ENCODE results near the gene MAGEB6B. TPM values are rescaled to one million over a fixed set of nuclear protein-coding genes. Genes with fewer than 3 reads are reported as not detected.
"Not testable (repeated sequence)": the region's sequence is repeated elsewhere in the genome, so short reads cannot be mapped to it uniquely, and the experiment has no call there.

The MAGEB6B gene
- total RNA-seq = not detected
- polyA plus RNA-seq = not detected

GRCh38 chrX:26160301-26160700 is at the start of gene MAGEB6B:
MAGEB6B (plus strand) TSS chrX:26160601; CDS start chrX:26160601, 0 bp downstream.
- intact Hi-C loops (cut with DNase I) = no loop called here
- Histone ChIP-seq H3K9me3 (no peaks in the 10 kb centered on the region), H3K27me3 (no peaks in the 10 kb centered on the region), H3K36me3 (no peaks in the 10 kb centered on the region), H3K4me1 (no peaks in the 10 kb centered on the region), H3K4me3 (no peak within 1 kb of the TSS), H3K27ac (no peak within 1 kb of the TSS)
- 93 to 94% methylated on average over 10 of the region's 10 CpGs for WGBS, 2 donors
- no peak for TF ChIP-seq EP300 (IDR thresholded peaks at IDR 0.05)
- no peak for TF ChIP-seq CTCF (IDR thresholded peaks at IDR 0.05)
- no peak for TF ChIP-seq POLR2AphosphoS5 (IDR thresholded peaks at IDR 0.05)
- TF ChIP-seq POLR2A (IDR thresholded peaks at IDR 0.05) = no peak
- no peak for DNase-seq

GRCh38 chrX:26138274-26138673 is 22.1 kb upstream of the MAGEB6B start, which contains the start of gene MAGEB18:
MAGEB18 (plus strand) TSS chrX:26138343; CDS start chrX:26138986, 643 bp downstream.
- intact Hi-C loops (cut with DNase I) = no loop called here
- Histone ChIP-seq H3K9me3 (no peaks in the 10 kb centered on the region), H3K27ac (no peak within 1 kb of the TSS), H3K36me3 (no peaks in the 10 kb centered on the region), H3K4me1 (no peaks in the 10 kb centered on the region), H3K4me3 (no peak within 1 kb of the TSS), H3K27me3 (no peaks in the 10 kb centered on the region)
- WGBS, 2 donors = 81 to 87% methylated on average over 11 of the region's 11 CpGs
- no peak for TF ChIP-seq POLR2A (IDR thresholded peaks at IDR 0.05)
- TF ChIP-seq POLR2AphosphoS5 (IDR thresholded peaks at IDR 0.05) = no peak
- TF ChIP-seq CTCF (IDR thresholded peaks at IDR 0.05) = no peak
- TF ChIP-seq EP300 (IDR thresholded peaks at IDR 0.05) = no peak
- no peak for DNase-seq

GRCh38 chrX:26146024-26146423 is 14.4 kb upstream of the MAGEB6B start:
- Histone ChIP-seq H3K36me3 (no peaks in the 10 kb centered on the region), H3K4me1 (no peaks in the 10 kb centered on the region), H3K4me3 (no peak overlapping the region), H3K27me3 (no peaks in the 10 kb centered on the region), H3K9me3 (no peaks in the 10 kb centered on the region), H3K27ac (no peak overlapping the region)
- no peak for TF ChIP-seq POLR2A (IDR thresholded peaks at IDR 0.05)
- TF ChIP-seq EP300 (IDR thresholded peaks at IDR 0.05) = no peak
- no peak for TF ChIP-seq POLR2AphosphoS5 (IDR thresholded peaks at IDR 0.05)
- TF ChIP-seq CTCF (IDR thresholded peaks at IDR 0.05) = no peak
- 35 to 43% methylated on average over 2 of the region's 2 CpGs for WGBS, 2 donors
- DNase-seq = no peak
- intact Hi-C loops (cut with DNase I) = no loop called here

GRCh38 chrX:26192204-26192603 is 31.8 kb downstream of the MAGEB6B start, which contains the start of gene MAGEB6:
MAGEB6 (plus strand) TSS chrX:26192440; CDS start chrX:26193847, 1,407 bp downstream.
- intact Hi-C loops (cut with DNase I) = no loop called here
- WGBS, 2 donors = 85 to 87% methylated on average over 17 of the region's 17 CpGs
- Histone ChIP-seq H3K4me3 (no peak within 1 kb of the TSS), H3K36me3 (no peaks in the 10 kb centered on the region), H3K9me3 (no peaks in the 10 kb centered on the region), H3K4me1 (no peaks in the 10 kb centered on the region), H3K27ac (no peak within 1 kb of the TSS), H3K27me3 (no peaks in the 10 kb centered on the region)
- DNase-seq = no peak
- TF ChIP-seq CTCF (IDR thresholded peaks at IDR 0.05) = no peak
- TF ChIP-seq EP300 (IDR thresholded peaks at IDR 0.05) = no peak
- TF ChIP-seq POLR2AphosphoS5 (IDR thresholded peaks at IDR 0.05) = no peak
- TF ChIP-seq POLR2A (IDR thresholded peaks at IDR 0.05) = no peak

- Histone ChIP-seq H3K4me1 (no peaks in the 10 kb centered on the region), H3K4me3 (no peak overlapping the region), H3K36me3 (no peaks in the 10 kb centered on the region), H3K27me3 (no peaks in the 10 kb centered on the region), H3K27ac (no peak overlapping the region), H3K9me3 (no peaks in the 10 kb centered on the region)
- DNase-seq = no peak
- TF ChIP-seq CTCF (IDR thresholded peaks at IDR 0.05) (no peak), POLR2A (IDR thresholded peaks at IDR 0.05) (no peak), POLR2AphosphoS5 (IDR thresholded peaks at IDR 0.05) (no peak), EP300 (IDR thresholded peaks at IDR 0.05) (no peak)
- intact Hi-C loops (cut with DNase I) = no loop called here
These were observed 43.2 kb downstream of the MAGEB6B start for GRCh38 chrX:26203561-26203960.

GRCh38 chrX:26204717-26205116 is 44.3 kb downstream of the MAGEB6B start:
- H3K4me1 ChIP-seq; H3K27me3 ChIP-seq; H3K36me3 ChIP-seq; H3K9me3 ChIP-seq; DNase-seq; H3K4me3 ChIP-seq; H3K27ac ChIP-seq; intact Hi-C loops (cut with DNase I): not testable (repeated sequence)
- WGBS, 2 donors = 92 to 95% methylated on average over 27 of the region's 27 CpGs

All from sigmoid colon (tissue), 7 donors.